CD14-positive monocyte (primary cell): ENCODE results near the gene ACTN4. TPM values are rescaled to one million over a fixed set of nuclear protein-coding genes. Genes with fewer than 3 reads are reported as not detected.
A peak's percentile ranks its signal among the peaks of the same experiment; 100 is the strongest.

ENCODE experiments used
- DNase-seq, 3 donors: peaks; one replicate each; pipeline ENCODE4 v3.0.0-alpha.2; 2011 to 2022
- H2AFZ ChIP-seq: 2 replicates; pipeline ENCODE4 v1.6.0; 2012; ENCODE audit warnings: mild to moderate bottlenecking, low read depth, low read length, inconsistent platforms; ENCODE audit not compliant: insufficient read depth, poor library complexity, severe bottlenecking
- H3K27ac ChIP-seq, 2 donors: 1 replicate in 1 of 2; 2 replicates in 1 of 2; pipeline ENCODE4 v1.5.1; 2012 to 2013; ENCODE audit warnings: low read length in 2 of 2, control low read depth in 1 of 2, inconsistent platforms in 1 of 2, low read depth in 1 of 2, mild to moderate bottlenecking in 1 of 2
- H3K27me3 ChIP-seq, 2 donors: one replicate each; pipeline versions ENCODE4 v1.6.0 to v1.6.1; 2011 to 2013; ENCODE audit warnings: low read length in 2 of 2; ENCODE audit not compliant: control insufficient read depth in 2 of 2, insufficient read depth in 2 of 2
- H3K36me3 ChIP-seq, 2 donors: replicated peaks in 1 of 2; 1 replicate in 1 of 2; 2 replicates in 1 of 2; pipeline versions ENCODE4 v1.5.1 to v1.6.1; 2012 to 2013; ENCODE audit warnings: low read length in 2 of 2, control low read depth in 1 of 2, inconsistent platforms in 1 of 2, mild to moderate bottlenecking in 1 of 2; ENCODE audit not compliant: insufficient read depth in 2 of 2, control insufficient read depth in 1 of 2
- H3K4me1 ChIP-seq, 2 donors: 1 replicate in 1 of 2; 2 replicates in 1 of 2; pipeline versions ENCODE4 v1.5.1 to v1.6.1; 2012 to 2013; ENCODE audit warnings: low read length in 2 of 2, control low read depth in 1 of 2, inconsistent platforms in 1 of 2, mild to moderate bottlenecking in 1 of 2, moderate library complexity in 1 of 2; ENCODE audit not compliant: insufficient read depth in 2 of 2, control insufficient read depth in 1 of 2
- H3K4me2 ChIP-seq: replicated peaks from 2 replicates; pipeline ENCODE3; 2012; ENCODE audit warnings: low read length, moderate library complexity, mild to moderate bottlenecking; ENCODE audit not compliant: poor library complexity, severe bottlenecking; ENCODE audit errors: extremely low read depth
- H3K4me3 ChIP-seq, 3 experiments: fragments of 200-600 bp in 1 of 3; sonication (generic) in 1 of 3; replicated peaks in 1 of 3; 1 replicate in 2 of 3; 2 replicates in 1 of 3; pipeline ENCODE4 v1.5.1; 2011 to 2013; ENCODE audit warnings: low read length in 3 of 3, mild to moderate bottlenecking in 3 of 3, control low read depth in 2 of 3, low read depth in 2 of 3, inconsistent platforms in 1 of 3, moderate library complexity in 1 of 3
- H3K79me2 ChIP-seq: 2 replicates; pipeline ENCODE4 v1.6.0; 2012; ENCODE audit warnings: mild to moderate bottlenecking, control low read depth, inconsistent platforms, low read length, moderate library complexity; ENCODE audit not compliant: insufficient read depth
- H3K9ac ChIP-seq: 2 replicates; pipeline ENCODE4 v1.6.0; 2017; ENCODE audit warnings: low read length, mild to moderate bottlenecking; ENCODE audit not compliant: insufficient read depth, poor library complexity, severe bottlenecking
- H3K9me3 ChIP-seq, 2 donors: replicated peaks in 1 of 2; 1 replicate in 1 of 2; 2 replicates in 1 of 2; pipeline versions ENCODE4 v1.5.1 to v1.6.1; 2012 to 2013; ENCODE audit warnings: low read length in 2 of 2, control low read depth in 1 of 2; ENCODE audit not compliant: control insufficient read depth in 1 of 2, insufficient read depth in 1 of 2
- H4K20me1 ChIP-seq: 2 replicates; pipeline ENCODE4 v1.6.0; 2012; ENCODE audit warnings: mild to moderate bottlenecking, low read length, control low read depth, moderate library complexity; ENCODE audit not compliant: insufficient read depth
- H3K27ac Mint-ChIP-seq, 7 donors: one replicate each; pipeline ENCODE4 v1.8.0; 2020; ENCODE audit warnings: mild to moderate bottlenecking in 7 of 7, mixed read lengths in 7 of 7, moderate library complexity in 6 of 7, inconsistent platforms in 2 of 7
- H3K27me3 Mint-ChIP-seq, 3 donors: one replicate each; pipeline ENCODE4 v1.8.0; 2021 to 2022; ENCODE audit warnings: low read depth in 3 of 3, mild to moderate bottlenecking in 3 of 3, mixed read lengths in 3 of 3, moderate library complexity in 3 of 3, inconsistent platforms in 1 of 3
- H3K36me3 Mint-ChIP-seq, 2 donors: one replicate each; pipeline ENCODE4 v1.8.0; 2020; ENCODE audit warnings: mixed read lengths in 2 of 2, inconsistent platforms in 1 of 2, mild to moderate bottlenecking in 1 of 2
- H3K4me1 Mint-ChIP-seq: one replicate; pipeline ENCODE4 v1.8.0; 2020; ENCODE audit warnings: mild to moderate bottlenecking, mixed read lengths
- H3K4me3 Mint-ChIP-seq, 2 donors: one replicate each; pipeline ENCODE4 v1.8.0; 2020; ENCODE audit warnings: mild to moderate bottlenecking in 2 of 2, mixed read lengths in 2 of 2, moderate library complexity in 1 of 2
- H3K9me3 Mint-ChIP-seq, 7 donors: one replicate each; pipeline ENCODE4 v1.8.0; 2020 to 2022; ENCODE audit warnings: mixed read lengths in 7 of 7, mild to moderate bottlenecking in 6 of 7, moderate library complexity in 6 of 7, inconsistent platforms in 2 of 7
- CTCF ChIP-seq: fragments of 200-600 bp; IDR thresholded peaks from one replicate; pipeline ENCODE4 v1.8.0; 2022; ENCODE audit warnings: antibody characterized with exemption, mild to moderate bottlenecking
- WGBS: methylation state at CpG from one replicate; pipeline ENCODE4 v1.1.5; 2013; ENCODE audit warnings: missing lambda C conversion rate; ENCODE audit not compliant: insufficient coverage; 5-methylcytosine and 5-hydroxymethylcytosine counted together
- intact Hi-C, 2 donors: fragments of 100-400 bp; cut with micrococcal nuclease; formaldehyde crosslinking; loops; one replicate each; pipeline versions ENCODE4 v1.15.0 to v1.15.1; 2023
- polyA plus RNA-seq, 3 donors: library from polyadenylated mRNA; depleted of rRNA in 1 of 3; unstranded in 2 of 3; stranded (reverse) in 1 of 3; fragments of 300-500 nt in 2 of 3; fragments of >200 nt in 1 of 3; fragmentation: Illumina TruSeq in 2 of 3; gene quantifications; 1 replicate in 2 of 3; 2 replicates in 1 of 3; pipeline ENCODE4 v1.2.3, GENCODE V29; 2012 to 2021

Gene ACTN4
- polyA plus RNA-seq, 3 donors: 8.4 to 177 (median 16.0) TPM

GRCh38 chr19:38709671-38710415 is 62.4 kb downstream of the ACTN4 start:
- Mint-ChIP-seq H3K9me3 (peaks cover 0 to 2% (median 0%) of the 10 kb centered on the region in 7 donors), H3K4me3 (no peak overlapping the region), H3K27ac (peak overlapping the region in 4 of 7 donors; percentile 43 to 86 (median 74)), H3K36me3 (peaks cover 84 to 98% of the 10 kb centered on the region in 2 donors), H3K27me3 (no peaks in the 10 kb centered on the region), H3K4me1 (no peaks in the 10 kb centered on the region)
- H3K27me3 ChIP-seq: no peaks in the 10 kb centered on the region
- H4K20me1 ChIP-seq: peaks cover 5% of the 10 kb centered on the region
- intact Hi-C loops: no loop called here
- TF ChIP-seq CTCF: no peak
- H3K9me3 ChIP-seq: no peaks in the 10 kb centered on the region
- no peak for DNase-seq
- H3K4me2 ChIP-seq: no peak overlapping the region
- no peak overlapping the region for H3K9ac ChIP-seq
- no peak overlapping the region for H3K4me3 ChIP-seq
- peaks cover 11% of the 10 kb centered on the region for H3K79me2 ChIP-seq
- no peaks in the 10 kb centered on the region for H3K4me1 ChIP-seq
- 97% methylated on average over 23 of the region's 27 CpGs for WGBS
- H3K27ac ChIP-seq: peak overlapping the region in 1 of 2 donors; percentile 38
- H3K36me3 ChIP-seq: peaks cover 97 to 100% of the 10 kb centered on the region in 2 donors
- H2AFZ ChIP-seq: no peak overlapping the region

- peak overlapping the region in 1 of 7 donors; percentile 19 for H3K27ac Mint-ChIP-seq
- WGBS: 94% methylated on average over 2 of the region's 2 CpGs
- peaks cover 92 to 100% of the 10 kb centered on the region in 2 donors for H3K36me3 ChIP-seq
These were observed 62.9 kb downstream of the ACTN4 start for GRCh38 chr19:38710416-38710702.

More at GRCh38 chr19:38710416-38710702, 62.9 kb downstream of the ACTN4 start:
- TF ChIP-seq CTCF: no peak
- H3K27me3 Mint-ChIP-seq: no peaks in the 10 kb centered on the region
- H3K4me3 ChIP-seq: no peak overlapping the region
- no peaks in the 10 kb centered on the region for H3K9me3 ChIP-seq
- no peak overlapping the region for H2AFZ ChIP-seq
- no peak overlapping the region for H3K4me2 ChIP-seq
- intact Hi-C loops: no loop called here
- H3K27ac ChIP-seq: no peak overlapping the region
- H3K79me2 ChIP-seq: peaks cover 9% of the 10 kb centered on the region
- H3K27me3 ChIP-seq: no peaks in the 10 kb centered on the region
- H3K4me1 Mint-ChIP-seq: no peaks in the 10 kb centered on the region
- no peak overlapping the region for H3K9ac ChIP-seq
- peaks cover 82 to 97% of the 10 kb centered on the region in 2 donors for H3K36me3 Mint-ChIP-seq
- H3K9me3 Mint-ChIP-seq: peaks cover 0 to 2% (median 0%) of the 10 kb centered on the region in 7 donors
- no peak overlapping the region for H3K4me3 Mint-ChIP-seq
- peaks cover 1% of the 10 kb centered on the region for H4K20me1 ChIP-seq
- H3K4me1 ChIP-seq: no peaks in the 10 kb centered on the region
- no peak for DNase-seq
